Activated T-cell treated with anti-CD3 and anti-CD28 coated beads, Interleukin-2, amount 50 U/mL, for 1 hour (primary cell): ENCODE data around the gene PRXL2B.

Experiments used
- DNase-seq: peaks from one replicate; pipeline ENCODE4 v3.0.0-alpha.2; 2020

PRXL2B gene

DNA sequence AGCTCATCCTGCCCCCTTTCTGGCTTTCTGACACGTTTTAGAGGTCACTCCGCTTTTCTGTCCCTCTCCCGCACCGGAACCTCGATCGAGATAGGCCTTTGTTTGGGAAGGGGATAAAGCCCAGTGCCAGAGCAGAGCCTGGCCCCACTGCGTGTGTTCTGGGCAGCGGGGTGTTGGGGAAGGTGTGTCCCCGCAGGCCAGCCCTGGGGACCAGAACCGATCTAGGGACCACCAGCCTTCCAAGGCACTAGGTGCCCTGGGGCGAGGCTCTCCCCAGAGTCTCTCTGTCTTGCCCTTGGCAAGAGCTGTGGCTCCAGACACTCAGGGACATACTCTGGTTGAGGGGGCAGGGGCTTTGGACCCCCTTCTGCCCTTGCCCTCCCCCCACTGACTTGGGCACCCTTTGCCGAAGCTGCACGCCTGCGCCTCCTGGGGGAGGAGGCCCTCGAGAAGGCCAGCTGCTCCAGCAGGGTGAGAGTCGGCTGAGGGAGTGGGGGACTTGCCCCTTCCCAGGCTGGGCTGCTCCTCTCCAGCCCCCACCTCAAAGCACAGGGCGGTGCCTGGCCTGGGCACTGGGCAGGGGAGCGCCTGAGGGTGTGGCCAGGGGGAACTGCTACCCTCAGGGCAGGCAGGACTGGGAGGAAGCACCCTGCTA, 16.4 kb downstream of the PRXL2B start:
- DNase-seq, result no peak

DNA sequence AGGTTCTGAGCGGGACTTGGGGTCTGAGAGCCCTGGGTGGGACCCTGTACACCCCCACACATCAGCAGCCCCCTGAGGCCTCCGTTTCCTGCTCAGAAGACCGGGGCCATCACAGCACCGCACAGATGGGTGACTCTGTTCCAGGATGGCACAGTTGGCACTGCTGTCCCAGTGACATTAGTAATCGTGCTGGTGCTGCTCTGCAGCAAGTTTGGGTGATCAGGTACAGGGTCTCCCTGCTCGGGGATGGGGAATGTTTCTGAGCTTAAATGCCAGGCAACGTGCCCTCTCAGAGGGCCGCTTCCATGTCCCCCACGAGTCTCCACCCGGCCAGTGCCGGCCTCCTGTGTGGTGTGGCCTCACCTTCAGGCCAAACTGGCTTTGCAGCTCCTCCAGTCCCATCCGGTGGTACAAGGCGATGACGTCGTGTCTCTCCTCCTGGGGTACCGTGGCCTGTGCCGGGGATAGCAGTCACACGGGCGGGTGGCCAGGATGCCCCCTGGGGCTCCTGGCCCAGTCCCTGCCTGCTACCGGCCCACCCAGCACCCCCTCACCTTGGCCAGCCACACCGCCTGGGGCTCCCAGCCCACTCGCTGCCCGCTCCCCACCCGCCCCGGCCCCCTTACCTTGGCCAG, 17.1 kb downstream of the PRXL2B start:
- no peak for DNase-seq

DNA sequence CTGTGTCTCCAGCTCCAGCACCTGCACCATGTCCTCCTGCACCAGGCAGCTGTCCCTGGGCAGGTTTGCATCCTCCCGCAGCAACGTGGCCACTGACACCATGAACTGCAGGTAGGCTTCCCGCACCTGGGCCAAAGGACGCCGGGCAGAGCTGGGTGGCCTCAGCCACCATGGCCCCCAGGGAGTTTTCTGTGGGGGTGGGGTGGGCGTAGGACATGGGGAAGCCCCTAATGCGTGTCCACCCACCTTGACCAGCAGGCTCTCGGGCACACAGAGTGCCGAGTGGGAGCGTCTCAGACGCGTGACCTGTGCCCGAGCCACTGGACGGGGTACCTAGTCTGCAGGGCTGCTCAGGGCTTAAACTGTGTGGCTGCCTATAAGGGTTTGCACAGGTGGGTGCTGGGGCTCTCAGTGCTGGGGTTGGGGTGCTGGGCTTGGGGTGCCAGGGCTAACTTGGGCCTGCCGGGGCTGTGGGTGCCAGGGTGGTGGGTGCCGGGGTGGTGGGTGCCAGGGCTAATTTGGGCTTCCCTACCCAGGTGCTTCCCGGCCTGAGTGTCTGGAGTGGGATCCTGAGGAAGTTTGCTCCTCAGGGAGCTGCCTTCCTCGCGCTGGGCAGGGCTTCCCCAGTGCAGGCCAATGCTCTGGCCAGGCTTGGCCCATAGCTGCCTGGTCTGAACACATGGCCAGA, 17.7 kb downstream of the PRXL2B start:
- DNase-seq, result no peak

DNA sequence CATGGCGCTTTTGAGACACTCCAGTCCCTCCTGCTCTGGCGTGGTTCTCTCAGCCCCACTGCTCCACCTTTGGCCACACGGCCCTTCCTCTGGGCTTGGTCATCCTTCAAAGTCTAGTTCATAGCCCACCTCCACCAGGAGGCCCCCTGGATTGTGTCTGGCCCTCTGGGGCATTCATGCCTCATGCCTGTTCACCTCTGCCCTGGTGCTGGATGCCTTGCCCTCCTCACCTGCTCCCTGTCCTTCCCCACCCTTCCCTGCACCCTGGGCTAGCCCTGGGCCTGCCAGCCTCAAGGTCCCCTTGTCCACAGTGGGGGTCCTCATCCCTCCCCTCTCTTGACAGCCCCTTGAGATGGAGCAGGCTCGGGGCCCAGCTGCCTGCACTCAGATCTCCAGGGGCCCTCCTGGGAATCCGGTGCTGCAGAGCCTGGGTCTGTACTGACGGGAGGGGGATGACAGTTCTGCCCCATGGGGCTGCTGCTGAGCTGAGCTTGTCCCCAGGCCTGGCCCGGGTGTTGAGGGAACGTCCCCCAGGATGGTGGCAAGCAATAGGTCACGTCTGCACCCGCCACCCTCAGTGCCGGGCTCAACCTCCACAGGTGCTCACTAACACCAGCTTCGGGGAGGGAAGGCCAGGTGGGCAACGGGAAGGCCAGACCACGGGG, 18.4 kb downstream of the PRXL2B start:
- no peak for DNase-seq

DNA sequence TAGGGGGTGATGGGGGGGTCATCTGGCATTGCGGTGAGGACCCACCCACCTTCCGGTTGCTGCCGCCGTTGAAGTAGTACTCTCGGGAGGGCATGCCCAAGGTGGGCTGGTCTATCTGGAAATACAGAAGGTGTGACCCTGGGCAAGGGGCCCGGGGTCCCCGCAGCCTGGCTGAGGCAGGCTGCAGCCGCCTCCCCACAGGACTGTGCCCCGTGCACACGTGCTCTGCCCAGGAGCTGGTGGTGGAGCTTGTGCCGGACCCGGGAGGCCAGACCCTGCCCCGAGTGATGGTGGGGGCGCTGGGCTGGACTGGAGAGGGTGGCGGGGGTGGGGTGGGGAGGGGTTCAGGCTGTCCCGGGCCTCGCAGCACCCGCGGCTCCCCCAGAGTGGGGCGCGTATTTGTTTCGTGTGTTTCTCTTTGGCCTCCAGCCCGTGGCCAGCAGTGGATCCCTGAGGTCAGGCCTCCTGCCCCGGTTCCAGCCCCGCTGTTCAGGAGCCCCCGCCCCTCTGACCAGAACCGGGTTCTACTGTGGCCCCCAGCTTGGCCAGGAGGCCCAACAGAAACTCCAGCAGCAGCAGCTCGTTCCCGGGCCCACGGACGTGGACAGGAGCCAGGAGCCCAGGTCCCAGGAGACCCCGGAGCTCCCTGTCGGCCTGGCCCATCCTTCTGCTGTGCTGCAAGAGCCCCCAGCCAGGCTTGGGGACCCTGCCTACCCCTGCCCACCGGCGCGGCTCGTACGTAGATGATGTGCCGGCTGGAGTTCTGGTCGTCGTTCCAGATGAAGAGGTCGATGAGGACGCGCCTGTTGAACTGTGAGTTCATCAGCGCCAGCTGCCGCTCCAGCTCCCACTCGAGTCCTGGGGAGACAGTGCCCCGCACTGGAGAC, 19.2 kb downstream of the PRXL2B start:
- DNase-seq, result no peak

DNA sequence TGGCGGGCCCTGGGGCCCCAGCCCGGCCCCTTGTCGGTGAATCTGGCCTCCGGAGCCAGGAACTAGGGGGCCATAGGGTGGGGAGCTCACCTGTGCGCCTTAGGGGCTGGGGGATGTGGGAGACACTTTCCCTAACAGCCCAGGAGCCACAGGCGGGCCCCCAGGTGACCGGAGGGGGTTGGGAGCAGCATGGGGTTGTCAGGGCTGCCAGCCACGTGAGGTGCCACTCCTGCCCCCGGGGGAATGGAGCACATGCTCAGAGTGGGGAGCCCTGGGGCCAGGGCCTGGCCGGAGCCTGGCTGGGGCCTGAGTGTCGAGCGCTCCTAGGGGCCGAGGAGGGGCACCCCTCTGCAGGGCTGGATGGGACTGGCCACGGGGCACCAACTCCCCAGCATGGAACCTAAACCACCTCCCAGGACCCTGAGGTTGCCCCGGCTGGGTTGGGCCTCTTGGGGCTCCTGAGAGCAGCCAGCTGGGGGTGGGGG, 19.9 kb downstream of the PRXL2B start:
- DNase-seq, result no peak

DNA sequence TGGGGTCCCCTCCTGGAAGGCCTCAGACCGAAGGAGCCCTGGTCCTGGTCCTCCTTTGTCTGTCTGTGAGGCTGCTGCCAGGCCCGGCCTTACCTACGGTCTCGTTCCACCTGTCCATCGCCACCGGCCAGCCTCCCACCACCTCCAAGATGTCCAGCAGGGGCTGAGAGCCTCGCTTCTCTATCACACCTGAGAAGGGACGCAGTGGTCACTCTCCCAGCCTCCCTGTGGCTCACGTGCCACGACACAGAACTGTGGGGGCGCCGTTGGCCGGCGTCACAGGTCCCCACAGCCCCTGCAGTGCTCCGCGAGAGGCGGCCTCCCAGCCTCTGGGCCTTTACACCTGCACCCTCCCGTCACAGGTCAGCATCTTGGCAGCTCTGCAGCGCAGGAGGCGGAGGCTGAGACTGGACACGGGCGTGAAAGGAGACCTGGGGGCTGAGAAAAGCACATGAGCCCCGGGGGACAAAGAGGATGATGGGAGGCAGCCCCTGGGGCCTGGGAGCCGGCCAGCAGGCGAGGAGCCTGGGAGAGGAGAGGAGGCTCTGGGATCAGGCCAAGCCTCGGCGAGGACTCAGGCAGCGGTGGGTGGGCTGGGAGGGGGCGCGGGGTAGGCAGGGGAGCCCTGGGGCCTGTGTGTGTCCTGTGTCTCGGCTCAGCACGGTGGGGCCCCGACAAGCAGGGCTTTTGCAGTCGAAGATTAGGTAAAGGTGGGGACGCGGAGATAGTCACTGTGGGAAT, 20.5 kb downstream of the PRXL2B start:
- no peak for DNase-seq

DNA sequence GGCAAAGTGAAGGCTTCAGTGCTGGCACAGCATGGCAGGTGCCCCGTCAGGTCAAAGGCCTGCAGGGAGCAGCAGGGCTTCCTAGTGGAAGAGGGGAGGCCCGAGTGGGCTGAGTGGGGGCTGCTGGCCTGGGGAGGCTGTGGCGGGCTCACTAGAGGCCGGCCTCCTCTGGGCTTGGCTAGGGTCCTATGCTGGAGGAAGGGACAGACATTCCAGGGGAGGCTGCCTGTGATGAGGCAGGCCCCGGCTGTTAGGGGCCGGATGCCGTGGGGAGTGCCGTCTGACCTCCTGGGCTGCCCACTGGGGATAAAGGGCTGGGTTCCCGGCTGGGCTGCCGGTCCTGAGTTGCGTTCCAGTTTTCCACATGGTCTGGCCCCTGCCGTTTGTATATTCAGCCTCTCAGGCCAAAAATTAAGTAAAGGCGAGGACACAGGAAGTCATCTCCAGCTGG, 21.1 kb downstream of the PRXL2B start:
- DNase-seq, result no peak

DNA sequence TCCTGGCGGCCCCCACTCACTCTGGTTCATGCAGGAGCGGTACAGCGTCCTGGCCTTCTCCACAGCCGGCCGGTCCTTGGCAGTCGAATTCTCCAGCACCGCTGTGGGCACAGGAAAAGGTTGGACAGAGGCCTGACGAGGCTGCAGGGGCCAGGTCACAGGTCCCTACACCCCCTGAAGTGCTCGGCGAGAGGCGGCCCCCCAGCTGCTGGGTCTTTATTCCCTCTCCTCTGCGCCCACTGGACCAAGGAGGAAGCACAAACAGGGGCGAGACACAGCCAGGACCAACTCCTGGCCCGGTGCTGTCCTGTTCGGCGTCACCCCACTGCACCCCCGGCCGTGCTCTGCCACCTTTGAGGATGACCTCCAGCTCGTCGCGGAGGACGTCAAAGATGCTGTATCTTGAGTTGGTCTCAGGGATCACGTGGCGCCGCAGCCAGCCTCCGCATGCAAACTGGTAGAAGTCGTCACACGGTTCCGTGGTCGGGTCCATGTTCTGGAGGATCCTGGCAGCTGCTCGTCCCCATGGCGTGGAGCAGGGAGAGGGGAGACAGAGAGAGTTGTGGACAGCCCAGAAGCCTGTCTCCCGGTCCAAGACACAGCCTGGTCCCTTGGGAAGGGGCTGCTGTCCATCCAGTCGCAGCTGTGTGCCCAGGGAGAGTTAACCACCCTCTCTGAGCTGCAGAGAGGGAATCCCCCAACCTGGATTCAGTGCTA, 22.9 kb downstream of the PRXL2B start:
- no peak for DNase-seq

DNA sequence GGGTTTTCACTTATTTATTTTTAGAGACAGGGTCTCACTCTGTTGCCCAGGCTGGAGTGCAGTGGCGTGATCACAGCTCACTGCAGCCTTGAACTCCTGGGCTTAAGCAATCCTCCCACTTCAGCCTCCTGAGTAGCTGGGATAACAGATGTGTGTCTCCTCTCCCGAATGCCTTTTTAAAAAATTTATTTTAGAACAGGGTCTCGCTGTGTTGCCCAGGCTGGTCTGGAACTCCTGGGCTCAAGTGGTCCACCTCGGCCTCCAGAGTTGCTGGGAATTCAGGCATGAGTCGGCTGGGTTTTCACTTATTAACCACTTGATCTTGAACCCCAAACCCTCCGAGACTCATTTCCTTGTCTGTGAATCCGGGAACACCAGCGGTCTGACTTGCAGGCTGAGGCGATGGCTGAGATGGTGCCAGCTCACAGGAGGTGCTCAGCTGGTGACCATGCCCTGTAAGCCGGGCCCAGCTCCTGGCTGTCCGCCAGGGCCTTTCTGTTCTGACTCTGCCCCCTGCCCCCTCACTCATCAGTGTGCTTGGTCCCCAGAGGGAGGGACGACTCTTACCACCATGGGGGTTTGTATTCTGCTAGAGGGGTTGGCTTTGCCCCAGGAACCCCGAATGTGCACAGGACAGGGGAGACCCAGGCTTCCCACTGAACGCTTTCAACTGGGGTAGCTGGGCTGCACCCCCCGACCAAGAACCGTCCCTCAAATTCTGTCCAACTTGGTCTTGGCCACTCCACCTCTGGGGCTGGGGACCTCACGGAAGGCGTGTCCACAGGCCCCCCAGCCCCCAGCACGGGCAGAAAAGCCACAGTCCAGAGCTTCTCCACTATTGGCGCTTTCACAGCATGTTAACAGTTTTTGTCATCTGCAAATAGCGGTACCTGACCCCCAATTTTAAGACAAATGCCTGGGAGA, 23.7 kb downstream of the PRXL2B start:
- DNase-seq, result no peak

DNA sequence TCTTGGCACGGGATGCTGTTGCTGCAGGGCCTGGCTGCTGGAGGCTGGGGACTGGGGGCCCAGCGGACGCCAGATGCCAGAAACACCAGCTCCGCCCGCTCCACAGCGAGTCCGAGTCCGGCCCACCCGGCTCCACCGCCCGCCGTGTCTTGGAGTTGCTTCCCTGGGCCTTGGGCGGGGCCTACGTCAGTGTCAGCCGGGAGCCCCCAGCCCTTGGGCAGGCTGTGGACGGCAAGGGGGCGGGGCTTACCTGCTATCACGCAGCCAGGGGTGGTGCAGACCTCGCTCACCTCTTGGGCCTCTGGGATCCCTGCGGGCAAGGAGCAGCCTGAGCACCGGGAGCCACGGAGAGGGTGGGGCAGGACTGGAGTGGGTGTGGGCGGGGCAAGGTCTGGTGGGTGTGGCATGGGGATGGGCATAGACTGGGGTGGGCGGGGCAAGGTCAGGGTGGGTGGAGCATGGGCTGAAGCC, 24.5 kb downstream of the PRXL2B start:
- peak; percentile 22 for DNase-seq

DNA sequence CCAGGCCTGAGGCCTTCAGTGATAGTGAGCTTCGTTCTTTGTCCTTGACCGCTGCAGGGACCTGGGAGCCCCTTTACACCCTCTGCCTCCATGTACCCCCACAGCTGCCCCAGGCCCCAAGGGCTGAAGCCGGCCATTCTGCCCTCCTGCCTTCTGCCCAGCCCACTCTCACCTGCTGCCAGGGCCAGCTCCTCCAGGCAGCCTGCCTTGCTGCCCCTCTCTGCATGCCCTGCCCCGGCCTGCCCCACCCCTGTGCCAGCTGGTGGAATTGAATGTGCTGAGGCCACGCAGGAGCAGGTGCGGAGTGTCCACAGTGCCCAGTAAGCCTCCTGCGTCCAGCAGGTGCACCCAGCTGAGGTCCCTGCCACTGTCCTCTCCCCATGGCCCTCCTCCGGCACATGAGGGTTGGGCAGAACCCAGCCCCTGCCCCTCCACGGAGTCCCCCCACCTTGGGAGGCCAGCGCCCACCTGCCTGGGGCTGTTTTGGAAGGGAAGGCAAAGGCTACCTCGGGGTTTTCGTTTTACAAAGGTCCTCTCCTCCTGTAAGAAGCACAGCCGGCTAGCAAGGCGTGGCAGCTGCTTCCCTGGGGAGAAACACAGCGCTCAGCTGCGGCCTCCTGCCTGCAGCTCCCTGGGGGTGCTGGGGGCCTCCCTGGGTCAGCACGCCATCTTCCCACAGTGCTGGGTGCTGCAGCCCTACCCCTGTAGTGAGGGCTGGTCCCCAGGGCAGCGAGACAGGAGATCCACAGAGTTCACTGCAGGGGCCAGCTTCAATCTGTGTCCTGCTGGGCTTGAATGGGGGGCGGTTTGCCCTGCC, 25.3 kb downstream of the PRXL2B start:
- DNase-seq, result no peak

DNA sequence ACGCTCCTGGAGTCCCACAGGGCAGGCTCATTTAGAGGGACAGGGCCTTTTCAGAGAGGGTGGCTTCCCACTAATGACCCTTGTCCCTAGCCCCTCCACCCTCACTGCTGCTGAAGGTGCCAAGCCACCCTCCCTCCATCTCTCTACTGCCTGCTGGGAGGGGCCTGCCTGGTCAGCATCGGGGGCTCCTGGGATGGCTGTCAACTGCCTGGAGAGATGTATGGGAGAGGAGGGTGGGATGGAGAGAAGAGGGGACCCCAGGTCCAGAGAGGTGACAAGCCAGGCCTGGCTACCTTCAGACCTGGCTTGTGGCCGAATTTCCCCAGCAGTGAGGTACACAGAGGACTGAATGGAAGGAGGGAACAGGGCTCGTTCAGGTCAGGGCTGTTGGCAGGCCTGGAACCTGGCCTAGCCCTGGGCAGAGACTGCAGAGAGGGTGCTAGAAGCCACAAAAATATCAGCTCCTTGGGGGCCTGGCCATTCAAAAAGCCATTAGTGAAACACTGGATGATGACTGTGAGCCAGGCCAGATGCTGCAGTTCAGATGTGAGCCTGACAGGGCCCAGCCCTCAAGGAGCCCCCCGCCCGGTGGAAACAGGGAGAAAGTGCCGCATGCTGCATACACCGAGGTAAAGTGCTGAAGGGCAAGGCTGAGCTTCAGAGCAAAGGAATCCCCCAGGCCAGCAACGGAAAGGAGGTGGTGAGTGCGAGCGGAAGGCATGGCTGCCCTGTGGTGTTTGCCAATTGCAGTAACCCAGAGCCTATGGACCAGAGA, 26.2 kb downstream of the PRXL2B start:
- no peak for DNase-seq

DNA sequence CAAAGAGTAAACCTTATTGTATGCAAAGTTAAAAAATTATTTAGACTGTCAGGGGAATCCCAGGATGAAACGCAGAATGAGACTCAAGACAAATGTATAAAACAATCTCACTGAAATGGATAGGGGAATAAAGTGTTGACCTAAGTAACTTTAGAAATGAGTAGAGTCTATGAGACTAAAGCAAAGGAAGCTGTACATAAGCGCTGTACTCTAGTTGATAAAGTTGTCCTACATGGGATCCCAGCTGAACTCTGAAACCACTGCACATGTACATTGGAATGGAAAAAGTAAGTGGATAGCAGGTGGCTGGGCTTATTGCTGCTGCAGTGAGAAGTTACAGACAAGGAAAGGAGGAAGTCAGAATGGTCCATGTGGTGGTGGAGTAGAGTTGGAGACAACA, 27.6 kb downstream of the PRXL2B start:
- DNase-seq, result no peak

DNA sequence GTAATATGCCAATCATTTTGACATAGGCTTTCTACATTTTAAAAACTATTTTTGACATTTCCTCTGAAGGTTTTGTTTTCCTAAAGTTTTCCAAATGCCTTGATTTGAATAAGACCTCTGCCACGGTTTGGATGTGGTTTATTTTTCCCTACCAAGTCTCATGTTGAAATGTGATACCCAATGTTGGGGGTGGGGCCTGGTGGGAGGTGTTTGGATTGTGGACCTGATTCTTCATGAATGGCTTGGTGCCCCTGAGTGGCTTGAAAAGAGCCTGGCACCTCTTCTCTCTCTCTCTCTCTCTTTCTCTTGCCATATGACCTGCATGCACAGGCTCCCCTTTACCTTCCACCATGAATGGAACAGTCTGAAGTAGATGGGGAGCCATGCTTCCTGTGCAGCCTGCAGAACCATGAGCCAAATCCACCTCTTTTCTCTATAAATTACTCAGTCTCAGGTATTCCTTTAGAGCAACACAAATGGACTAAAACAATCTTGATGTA, 31.4 kb downstream of the PRXL2B start:
- DNase-seq, result no peak

DNA sequence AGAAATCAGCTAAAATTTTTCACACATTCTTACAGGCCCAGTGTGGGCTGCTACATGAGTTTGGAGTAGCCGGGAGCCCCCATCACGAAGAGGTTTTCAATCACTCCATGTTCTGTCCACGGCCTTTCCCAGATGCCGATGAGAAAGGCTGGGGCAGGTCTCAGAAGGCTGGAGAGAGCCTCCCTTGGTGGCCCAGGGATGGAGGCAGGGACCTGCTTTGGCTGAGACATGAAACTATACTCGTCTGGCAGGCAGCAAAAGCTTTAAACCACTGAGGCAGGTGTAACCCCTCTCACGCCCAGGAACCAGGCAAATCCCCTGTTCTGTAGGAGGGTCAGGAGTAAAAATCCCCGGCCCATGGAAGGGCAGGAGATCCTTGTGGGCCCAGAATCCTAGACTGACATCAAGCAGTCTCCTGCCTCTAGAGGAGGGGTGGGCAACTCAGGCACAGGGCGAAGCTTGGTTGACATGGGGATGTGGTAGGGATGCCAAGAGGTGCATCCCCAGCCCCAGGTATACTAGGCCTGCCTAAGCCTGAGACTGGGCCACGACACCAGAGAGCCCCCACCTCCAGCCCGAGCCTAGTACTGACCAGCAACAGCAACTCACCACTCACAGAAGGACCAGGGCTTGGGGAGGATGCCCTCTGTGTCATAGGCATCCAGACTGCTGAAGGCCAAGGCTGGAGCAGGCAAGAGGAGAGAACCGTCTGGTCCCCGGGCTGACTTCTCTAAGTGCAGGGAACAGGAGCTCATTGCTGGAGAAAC, 37.2 kb downstream of the PRXL2B start:
- DNase-seq, result no peak

DNA sequence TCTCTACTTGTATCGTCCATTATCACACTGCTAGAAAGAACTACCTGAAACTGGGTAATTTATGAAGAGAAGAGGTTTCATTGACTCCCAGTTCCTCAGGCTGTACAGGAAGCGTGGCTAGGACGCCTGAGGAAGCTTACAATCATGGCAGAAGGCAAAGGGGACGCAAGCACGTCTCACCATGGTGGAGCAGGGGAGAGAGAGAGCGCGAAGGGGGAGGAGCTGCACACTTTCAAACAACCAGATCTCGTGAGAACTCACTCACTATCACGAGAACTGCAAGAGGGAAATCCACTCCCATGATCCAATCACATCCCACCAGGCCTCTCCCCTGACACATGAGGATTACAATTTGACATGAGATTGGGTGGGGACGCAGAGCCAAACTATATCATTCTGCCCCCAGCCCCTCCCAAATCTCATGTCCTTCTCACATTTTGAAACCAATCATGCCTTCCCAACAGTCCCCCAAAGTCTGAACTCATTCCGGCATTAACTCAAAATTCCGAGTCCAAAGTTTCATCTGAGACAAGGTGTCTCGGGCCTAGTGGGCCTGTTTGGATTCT, 38.2 kb downstream of the PRXL2B start:
- no peak for DNase-seq
